Measurements from ENCODE around the gene PTCH1.

Gene PTCH1

GRCh38 chr9:95497772-95498171, 19.0 kb downstream of the PTCH1 start:
- no peak for DNase-seq

- DNase-seq = no peak
Observed at GRCh38 chr9:95496687-95497086, 20.1 kb downstream of the PTCH1 start.

- no peak for DNase-seq
Observed at GRCh38 chr9:95495961-95496360, 20.8 kb downstream of the PTCH1 start.

GRCh38 chr9:95495529-95495928, 21.2 kb downstream of the PTCH1 start:
- no peak for DNase-seq

GRCh38 chr9:95494416-95495371, 22.1 kb downstream of the PTCH1 start:
- no peak for DNase-seq

GRCh38 chr9:95494022-95494415, 22.8 kb downstream of the PTCH1 start:
- no peak for DNase-seq

- no peak for DNase-seq
Observed at GRCh38 chr9:95493402-95493801, 23.4 kb downstream of the PTCH1 start.

GRCh38 chr9:95491543-95492320, 25.0 kb downstream of the PTCH1 start:
- DNase-seq = no peak

GRCh38 chr9:95488954-95489353, 27.8 kb downstream of the PTCH1 start:
- DNase-seq = no peak

GRCh38 chr9:95486318-95486717, 30.5 kb downstream of the PTCH1 start:
- DNase-seq = no peak

GRCh38 chr9:95484225-95484624, 32.5 kb downstream of the PTCH1 start:
- DNase-seq = no peak

GRCh38 chr9:95483431-95483830, 33.3 kb downstream of the PTCH1 start:
- DNase-seq = no peak

- no peak for DNase-seq
Observed at GRCh38 chr9:95482621-95483020, 34.1 kb downstream of the PTCH1 start.

- no peak for DNase-seq
Observed at GRCh38 chr9:95481000-95481399, 35.8 kb downstream of the PTCH1 start.

GRCh38 chr9:95480346-95480745, 36.4 kb downstream of the PTCH1 start:
- no peak for DNase-seq

GRCh38 chr9:95479330-95479729, 37.4 kb downstream of the PTCH1 start:
- no peak for DNase-seq

GRCh38 chr9:95478335-95478734, 38.4 kb downstream of the PTCH1 start:
- no peak for DNase-seq

GRCh38 chr9:95477885-95478284, 38.9 kb downstream of the PTCH1 start:
- no peak for DNase-seq

- DNase-seq = no peak
Observed at GRCh38 chr9:95477441-95477840, 39.3 kb downstream of the PTCH1 start.

- DNase-seq = no peak
Observed at GRCh38 chr9:95468791-95469190, 48.0 kb downstream of the PTCH1 start.

- no peak for DNase-seq
Observed at GRCh38 chr9:95465115-95465514, 51.7 kb downstream of the PTCH1 start.

- no peak for DNase-seq
Observed at GRCh38 chr9:95463148-95464060, 53.4 kb downstream of the PTCH1 start.

All from NCI-H446 (cell line).